Measurements from ENCODE around the gene IGFBP5.

IGFBP5 gene

GRCh38 chr2:216636551-216637450 lies 58.5 kb downstream of the IGFBP5 start:
- no peak for DNase-seq

GRCh38 chr2:216635701-216636550 lies 59.4 kb downstream of the IGFBP5 start:
- DNase-seq: no peak

GRCh38 chr2:216635171-216635570 lies 60.2 kb downstream of the IGFBP5 start:
- no peak for DNase-seq

GRCh38 chr2:216634370-216635148 lies 60.8 kb downstream of the IGFBP5 start:
- no peak for DNase-seq

GRCh38 chr2:216633616-216634369 lies 61.6 kb downstream of the IGFBP5 start:
- no peak for DNase-seq

- no peak for DNase-seq
Measured at GRCh38 chr2:216632952-216633615, 62.3 kb downstream of the IGFBP5 start, which contains the start of gene IGFBP2. TSS of gene IGFBP2 (plus strand) at chr2:216633420. CDS start at chr2:216633524, 104 bp downstream.

GRCh38 chr2:216632346-216632951 lies 62.9 kb downstream of the IGFBP5 start:
- DNase-seq: no peak

GRCh38 chr2:216629784-216630183 lies 65.6 kb downstream of the IGFBP5 start:
- no peak for DNase-seq

- no peak for DNase-seq
Measured at GRCh38 chr2:216626875-216627245, 68.5 kb downstream of the IGFBP5 start.

GRCh38 chr2:216626168-216626874 lies 69.0 kb downstream of the IGFBP5 start:
- DNase-seq: no peak

- no peak for DNase-seq
Measured at GRCh38 chr2:216624251-216624650, 71.1 kb downstream of the IGFBP5 start.

GRCh38 chr2:216622526-216622925 lies 72.8 kb downstream of the IGFBP5 start:
- DNase-seq: no peak
